Nephron (organoid): ENCODE results near the gene AKT1.

ENCODE experiments used
- H3K27ac Mint-ChIP-seq, 3 experiments: 2 replicates each; pipeline ENCODE4 v1.8.0; 2020; ENCODE audit warnings: mixed read lengths in 3 of 3, mild to moderate bottlenecking in 2 of 3, moderate library complexity in 1 of 3
- H3K27me3 Mint-ChIP-seq: 2 replicates; pipeline ENCODE4 v1.8.0; 2021; ENCODE audit warnings: low read depth, mild to moderate bottlenecking, moderate library complexity, mixed read lengths
- H3K36me3 Mint-ChIP-seq: 2 replicates; pipeline ENCODE4 v1.8.0; 2020; ENCODE audit warnings: low read depth, mixed read lengths
- H3K4me1 Mint-ChIP-seq: 2 replicates; pipeline ENCODE4 v1.8.0; 2020; ENCODE audit warnings: mixed read lengths
- H3K4me3 Mint-ChIP-seq, 3 experiments: 2 replicates each; pipeline ENCODE4 v1.8.0; 2020; ENCODE audit warnings: mild to moderate bottlenecking in 3 of 3, mixed read lengths in 3 of 3, moderate library complexity in 2 of 3
- H3K9me3 Mint-ChIP-seq: 2 replicates; pipeline ENCODE4 v1.8.0; 2020; ENCODE audit warnings: mixed read lengths
- TF ChIP-seq, protein P1 (sequence below), 3 experiments: fragments of 200-600 bp; sonication (generic); IDR thresholded peaks; one replicate each; pipeline ENCODE4 v1.5.0; 2021; ENCODE audit warnings: antibody characterized with exemption in 3 of 3; ENCODE audit not compliant: unreplicated experiment in 3 of 3

AKT1 gene

DNA sequence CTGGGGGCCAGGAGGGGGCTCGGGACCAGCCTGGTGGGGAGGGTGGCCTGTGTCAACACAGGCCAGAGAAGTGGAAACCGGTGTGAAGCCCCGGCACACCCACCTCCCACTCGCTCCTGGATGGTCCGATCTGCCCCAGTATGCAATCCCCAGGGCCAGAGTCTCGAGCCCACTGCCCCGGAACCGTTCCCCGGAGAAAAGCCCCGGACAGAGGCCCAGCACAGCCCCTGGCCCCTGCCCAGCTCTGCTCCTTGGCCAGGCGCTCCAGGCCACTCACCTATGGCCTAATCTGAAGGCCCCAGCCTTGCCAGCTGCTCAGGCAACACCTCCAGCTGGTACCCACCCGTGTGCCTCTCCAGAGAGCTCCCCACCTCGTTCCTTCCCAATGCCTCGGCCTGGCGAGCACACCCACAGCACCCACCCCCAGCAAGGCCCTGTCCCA, 17.7 kb downstream of the AKT1 start:
- no peaks in the 10 kb centered on the region for H3K27me3 Mint-ChIP-seq
- H3K36me3 Mint-ChIP-seq: peaks cover 6% of the 10 kb centered on the region
- TF ChIP-seq, protein P1, sequence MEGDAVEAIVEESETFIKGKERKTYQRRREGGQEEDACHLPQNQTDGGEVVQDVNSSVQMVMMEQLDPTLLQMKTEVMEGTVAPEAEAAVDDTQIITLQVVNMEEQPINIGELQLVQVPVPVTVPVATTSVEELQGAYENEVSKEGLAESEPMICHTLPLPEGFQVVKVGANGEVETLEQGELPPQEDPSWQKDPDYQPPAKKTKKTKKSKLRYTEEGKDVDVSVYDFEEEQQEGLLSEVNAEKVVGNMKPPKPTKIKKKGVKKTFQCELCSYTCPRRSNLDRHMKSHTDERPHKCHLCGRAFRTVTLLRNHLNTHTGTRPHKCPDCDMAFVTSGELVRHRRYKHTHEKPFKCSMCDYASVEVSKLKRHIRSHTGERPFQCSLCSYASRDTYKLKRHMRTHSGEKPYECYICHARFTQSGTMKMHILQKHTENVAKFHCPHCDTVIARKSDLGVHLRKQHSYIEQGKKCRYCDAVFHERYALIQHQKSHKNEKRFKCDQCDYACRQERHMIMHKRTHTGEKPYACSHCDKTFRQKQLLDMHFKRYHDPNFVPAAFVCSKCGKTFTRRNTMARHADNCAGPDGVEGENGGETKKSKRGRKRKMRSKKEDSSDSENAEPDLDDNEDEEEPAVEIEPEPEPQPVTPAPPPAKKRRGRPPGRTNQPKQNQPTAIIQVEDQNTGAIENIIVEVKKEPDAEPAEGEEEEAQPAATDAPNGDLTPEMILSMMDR (IDR thresholded peaks at IDR 0.05; ENCODE audit: unreplicated experiment in 3 of 3): no peak
- no peak overlapping the region for H3K27ac Mint-ChIP-seq
- H3K4me3 Mint-ChIP-seq: no peak overlapping the region
- H3K4me1 Mint-ChIP-seq: no peaks in the 10 kb centered on the region
- no peaks in the 10 kb centered on the region for H3K9me3 Mint-ChIP-seq

DNA sequence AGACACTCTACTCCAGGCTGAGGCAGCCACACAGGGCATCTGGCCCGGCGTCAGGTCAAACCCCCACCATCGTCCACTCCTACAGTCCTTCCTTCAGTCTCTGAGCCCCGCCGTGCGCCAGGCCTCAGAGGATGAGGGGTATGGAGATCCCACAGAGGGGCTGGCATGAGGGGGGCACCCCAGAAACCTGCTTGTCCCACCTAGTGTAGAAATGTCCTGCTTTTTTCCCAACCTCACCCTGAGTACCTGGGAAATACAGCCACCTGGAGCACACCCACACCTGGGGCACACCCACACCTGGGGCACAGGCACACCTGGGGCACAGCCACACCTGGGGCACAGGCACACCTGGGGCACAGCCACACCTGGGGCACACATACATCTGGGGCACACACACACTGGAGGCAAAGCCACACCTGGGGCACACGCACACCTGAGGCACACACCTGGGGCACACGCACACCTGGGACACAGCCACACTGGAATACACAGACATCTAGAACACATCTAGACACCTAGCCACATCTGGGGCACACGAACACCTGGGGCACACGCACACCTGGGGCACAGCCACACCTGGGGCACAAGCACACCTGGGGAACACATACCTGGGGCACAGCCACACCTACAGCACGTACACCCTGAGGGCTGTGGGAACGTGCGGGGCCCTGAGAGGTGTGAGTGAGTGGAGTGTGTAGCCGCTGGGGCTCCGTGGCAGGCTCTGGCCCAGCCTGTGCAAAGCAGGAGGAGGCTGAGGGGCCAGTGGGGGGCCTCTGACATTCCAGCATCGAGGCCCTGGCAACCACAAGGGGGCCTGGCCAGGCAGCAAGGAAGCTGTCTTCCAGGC, 18.4 kb downstream of the AKT1 start:
- Mint-ChIP-seq H3K9me3 (no peaks in the 10 kb centered on the region), H3K4me3 (no peak overlapping the region), H3K27me3 (no peaks in the 10 kb centered on the region), H3K36me3 (peaks cover 12% of the 10 kb centered on the region), H3K27ac (no peak overlapping the region), H3K4me1 (no peaks in the 10 kb centered on the region)
- TF ChIP-seq, protein P1 (IDR thresholded peaks at IDR 0.05; ENCODE audit: unreplicated experiment in 3 of 3): peak in 2 of 3 experiments; percentile 12 to 15

DNA sequence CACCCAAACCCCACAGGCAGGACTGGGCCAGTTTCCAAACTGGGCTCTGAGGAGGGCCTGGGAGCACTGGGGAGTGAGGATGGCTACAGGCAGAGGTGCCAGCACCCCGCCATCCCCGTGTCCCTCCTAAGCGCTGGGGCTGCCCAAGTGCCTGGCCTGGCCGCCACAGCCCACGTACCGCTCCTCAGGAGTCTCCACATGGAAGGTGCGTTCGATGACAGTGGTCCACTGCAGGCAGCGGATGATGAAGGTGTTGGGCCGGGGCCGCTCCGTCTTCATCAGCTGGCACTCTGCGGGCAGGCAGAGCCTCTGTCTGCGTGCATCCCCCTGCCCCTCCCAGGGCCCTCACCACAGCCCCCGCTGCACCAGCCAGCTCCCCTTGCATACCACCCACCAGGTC, 19.1 kb downstream of the AKT1 start:
- H3K9me3 Mint-ChIP-seq: no peaks in the 10 kb centered on the region
- H3K27ac Mint-ChIP-seq: no peak overlapping the region

GRCh38 chr14:104775073-104775489, 20.5 kb downstream of the AKT1 start:
- Mint-ChIP-seq H3K27ac (no peak overlapping the region), H3K27me3 (no peaks in the 10 kb centered on the region), H3K4me1 (peaks cover 2% of the 10 kb centered on the region), H3K9me3 (no peaks in the 10 kb centered on the region), H3K4me3 (no peak overlapping the region), H3K36me3 (peaks cover 29% of the 10 kb centered on the region)
- TF ChIP-seq, protein P1 (IDR thresholded peaks at IDR 0.05; ENCODE audit: unreplicated experiment in 3 of 3): no peak

More for the DNA sequence above, 19.1 kb downstream of the AKT1 start:
- no peaks in the 10 kb centered on the region for H3K4me1 Mint-ChIP-seq
- TF ChIP-seq, protein P1 (IDR thresholded peaks at IDR 0.05; ENCODE audit: unreplicated experiment in 3 of 3): no peak
- H3K4me3 Mint-ChIP-seq: no peak overlapping the region
- no peaks in the 10 kb centered on the region for H3K27me3 Mint-ChIP-seq
- peaks cover 19% of the 10 kb centered on the region for H3K36me3 Mint-ChIP-seq

DNA sequence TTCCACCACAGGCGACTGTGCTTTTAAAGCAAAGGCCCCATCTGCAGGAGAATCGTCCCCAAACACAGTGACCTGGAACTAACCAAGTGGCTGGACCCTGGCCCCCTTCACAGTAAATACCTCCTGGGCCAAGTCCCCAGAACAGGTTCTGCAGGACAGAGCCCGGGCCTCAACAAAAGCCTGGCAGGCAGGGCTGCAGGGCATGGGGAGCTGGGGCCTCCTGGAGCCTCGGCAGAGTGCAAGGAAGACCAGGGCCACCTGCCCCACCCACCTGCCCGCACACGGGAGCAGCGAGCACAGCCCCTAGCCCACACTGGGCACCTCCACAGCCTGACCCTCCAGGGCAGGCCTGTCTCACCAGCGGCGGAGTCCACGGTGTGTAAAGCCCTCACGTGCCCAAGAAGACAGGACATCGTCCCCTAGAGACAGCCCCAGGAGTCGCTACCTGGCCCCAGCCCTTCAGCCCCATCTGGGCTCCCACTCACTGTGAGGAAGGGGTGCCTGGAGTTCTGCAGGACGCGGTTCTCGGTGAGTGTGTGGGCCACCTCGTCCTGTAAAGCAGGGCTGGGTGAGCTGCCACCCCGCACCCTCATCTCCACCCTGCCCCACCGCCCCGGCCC, 21.0 kb downstream of the AKT1 start:
- Mint-ChIP-seq H3K27ac (peak overlapping the region in 1 of 3 experiments; percentile 27), H3K4me3 (no peak overlapping the region), H3K36me3 (peaks cover 34% of the 10 kb centered on the region), H3K9me3 (no peaks in the 10 kb centered on the region), H3K4me1 (peaks cover 8% of the 10 kb centered on the region), H3K27me3 (no peaks in the 10 kb centered on the region)
- TF ChIP-seq, protein P1 (IDR thresholded peaks at IDR 0.05; ENCODE audit: unreplicated experiment in 3 of 3): no peak
